RWPE2 (cell line): ENCODE results near the gene SIRPD.

Experiments used
- ATAC-seq: fragments of 200-7000 bp; cut with Tn5 transposase; 3 replicates; pipeline ENCODE4 v1.9.1; 2021; ENCODE audit warnings: low read depth
- DNase-seq: peaks from one replicate; pipeline ENCODE4 v3.0.0-alpha.2; 2020; ENCODE audit warnings: low spot score
- H3K27ac ChIP-seq: fragments of 450-650 bp; 2 replicates; pipeline ENCODE4 v1.5.1; 2017; ENCODE audit warnings: mild to moderate bottlenecking; ENCODE audit not compliant: poor library complexity, severe bottlenecking
- H3K27me3 ChIP-seq: fragments of 250-450 bp; sonication (Bioruptor Pico); 2 replicates; pipeline ENCODE4 v1.5.1; 2021; ENCODE audit warnings: mild to moderate bottlenecking, moderate library complexity; ENCODE audit not compliant: insufficient read depth, poor library complexity, severe bottlenecking
- H3K36me3 ChIP-seq: fragments of 250-450 bp; sonication (Bioruptor Pico); 2 replicates; pipeline ENCODE4 v1.5.1; 2020; ENCODE audit warnings: low read depth, mild to moderate bottlenecking, moderate library complexity
- H3K4me1 ChIP-seq: fragments of 250-450 bp; sonication (Bioruptor Pico); 2 replicates; pipeline ENCODE4 v1.5.1; 2021; ENCODE audit warnings: mild to moderate bottlenecking, moderate library complexity; ENCODE audit not compliant: insufficient read depth, poor library complexity, severe bottlenecking
- H3K4me3 ChIP-seq: fragments of 250-450 bp; sonication (Bioruptor Pico); 2 replicates; pipeline ENCODE4 v1.5.1; 2021; ENCODE audit warnings: mild to moderate bottlenecking, moderate library complexity; ENCODE audit not compliant: severe bottlenecking
- H3K9me3 ChIP-seq: fragments of 250-450 bp; sonication (Bioruptor Pico); 2 replicates; pipeline ENCODE4 v1.5.1; 2021; ENCODE audit warnings: mild to moderate bottlenecking, moderate library complexity; ENCODE audit not compliant: severe bottlenecking
- TF ChIP-seq, protein P1 (sequence below): fragments of 450-650 bp; IDR thresholded peaks from one replicate; pipeline ENCODE4 v1.5.1; 2017; ENCODE audit warnings: mild to moderate bottlenecking, moderate library complexity; ENCODE audit not compliant: poor library complexity, severe bottlenecking

Gene SIRPD

DNA sequence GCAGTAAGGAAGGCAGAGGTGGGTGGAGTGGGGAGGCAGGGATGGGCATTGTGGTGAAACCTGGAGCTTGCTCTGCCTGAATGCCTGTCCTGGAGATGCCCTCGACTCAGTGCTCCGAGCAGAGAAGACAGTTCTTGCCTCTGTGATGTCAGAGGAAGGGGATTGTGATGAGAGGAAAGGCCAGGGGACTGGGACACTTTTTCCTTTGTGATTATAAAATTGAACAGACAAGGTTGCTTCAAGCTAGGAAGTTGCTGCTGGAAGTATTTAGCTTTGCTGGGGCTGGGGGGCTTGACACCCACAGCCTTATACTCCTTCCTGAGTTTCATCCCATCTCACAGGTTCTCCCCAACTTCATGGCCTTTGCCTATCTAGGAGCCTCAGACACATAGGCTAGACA is at the start of gene SIRPD:
Gene SIRPD (minus strand): TSS at position 101 of the 400 bp plus-strand sequence. CDS start 52 bp downstream, at position 49.
- no peak within 1 kb of the TSS for H3K27ac ChIP-seq
- H3K27me3 ChIP-seq = no peaks in the 10 kb centered on the region
- no peak within 1 kb of the TSS for H3K4me3 ChIP-seq
- ATAC-seq = no peak
- no peaks in the 10 kb centered on the region for H3K9me3 ChIP-seq
- no peak for DNase-seq
- no peaks in the 10 kb centered on the region for H3K36me3 ChIP-seq
- no peaks in the 10 kb centered on the region for H3K4me1 ChIP-seq
- TF ChIP-seq, protein P1, sequence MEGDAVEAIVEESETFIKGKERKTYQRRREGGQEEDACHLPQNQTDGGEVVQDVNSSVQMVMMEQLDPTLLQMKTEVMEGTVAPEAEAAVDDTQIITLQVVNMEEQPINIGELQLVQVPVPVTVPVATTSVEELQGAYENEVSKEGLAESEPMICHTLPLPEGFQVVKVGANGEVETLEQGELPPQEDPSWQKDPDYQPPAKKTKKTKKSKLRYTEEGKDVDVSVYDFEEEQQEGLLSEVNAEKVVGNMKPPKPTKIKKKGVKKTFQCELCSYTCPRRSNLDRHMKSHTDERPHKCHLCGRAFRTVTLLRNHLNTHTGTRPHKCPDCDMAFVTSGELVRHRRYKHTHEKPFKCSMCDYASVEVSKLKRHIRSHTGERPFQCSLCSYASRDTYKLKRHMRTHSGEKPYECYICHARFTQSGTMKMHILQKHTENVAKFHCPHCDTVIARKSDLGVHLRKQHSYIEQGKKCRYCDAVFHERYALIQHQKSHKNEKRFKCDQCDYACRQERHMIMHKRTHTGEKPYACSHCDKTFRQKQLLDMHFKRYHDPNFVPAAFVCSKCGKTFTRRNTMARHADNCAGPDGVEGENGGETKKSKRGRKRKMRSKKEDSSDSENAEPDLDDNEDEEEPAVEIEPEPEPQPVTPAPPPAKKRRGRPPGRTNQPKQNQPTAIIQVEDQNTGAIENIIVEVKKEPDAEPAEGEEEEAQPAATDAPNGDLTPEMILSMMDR = no peak

DNA sequence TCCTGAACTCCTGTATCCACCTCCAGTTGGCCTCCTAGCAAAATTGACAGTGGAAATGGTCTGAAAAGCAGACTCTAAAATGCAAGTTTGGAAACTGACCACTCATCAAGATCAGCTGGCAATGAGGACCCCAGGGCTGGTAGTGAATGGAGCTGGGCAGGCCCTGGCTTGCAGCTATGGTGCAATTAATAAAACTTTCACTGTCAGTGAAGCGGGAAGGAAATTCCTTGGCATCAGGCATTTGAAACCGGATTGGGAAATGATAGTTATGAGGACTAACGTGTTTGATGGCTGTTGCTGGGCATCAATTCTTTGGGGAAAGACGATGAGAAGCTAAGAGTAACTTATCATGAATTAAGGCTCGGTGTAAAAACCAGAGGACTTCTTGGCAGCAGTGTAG is 43.2 kb upstream of the SIRPD start:
- no peak for ATAC-seq
- no peaks in the 10 kb centered on the region for H3K4me1 ChIP-seq
- DNase-seq = no peak
- no peaks in the 10 kb centered on the region for H3K9me3 ChIP-seq
- TF ChIP-seq, protein P1 = no peak
- no peak overlapping the region for H3K4me3 ChIP-seq
- no peak overlapping the region for H3K27ac ChIP-seq
- H3K36me3 ChIP-seq = no peaks in the 10 kb centered on the region
- no peaks in the 10 kb centered on the region for H3K27me3 ChIP-seq

DNA sequence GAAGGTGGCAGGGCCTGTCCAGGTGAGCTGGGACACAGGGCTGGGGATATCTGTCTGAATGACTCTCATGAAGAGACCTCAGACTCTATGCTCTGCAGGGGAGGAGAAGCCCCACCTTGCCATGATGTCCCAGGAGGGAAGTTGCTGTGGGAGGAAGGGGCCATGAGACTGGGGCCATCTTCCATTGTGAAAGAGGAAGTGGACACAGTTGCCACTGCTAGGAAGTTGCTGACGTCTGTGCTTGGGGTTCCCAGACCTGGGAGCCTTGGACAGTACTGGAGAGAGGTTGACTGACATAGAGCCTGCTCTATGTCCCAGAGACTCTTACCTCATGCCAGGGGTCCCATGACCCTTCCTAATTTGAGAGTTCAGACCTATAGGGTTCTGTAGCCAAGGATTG is 37.8 kb upstream of the SIRPD start:
- H3K27me3 ChIP-seq = no peaks in the 10 kb centered on the region
- H3K27ac ChIP-seq = no peak overlapping the region
- DNase-seq (no peak), ATAC-seq (no peak)
- no peak overlapping the region for H3K4me3 ChIP-seq
- no peaks in the 10 kb centered on the region for H3K9me3 ChIP-seq
- TF ChIP-seq, protein P1 = no peak
- no peaks in the 10 kb centered on the region for H3K36me3 ChIP-seq
- H3K4me1 ChIP-seq = no peaks in the 10 kb centered on the region

DNA sequence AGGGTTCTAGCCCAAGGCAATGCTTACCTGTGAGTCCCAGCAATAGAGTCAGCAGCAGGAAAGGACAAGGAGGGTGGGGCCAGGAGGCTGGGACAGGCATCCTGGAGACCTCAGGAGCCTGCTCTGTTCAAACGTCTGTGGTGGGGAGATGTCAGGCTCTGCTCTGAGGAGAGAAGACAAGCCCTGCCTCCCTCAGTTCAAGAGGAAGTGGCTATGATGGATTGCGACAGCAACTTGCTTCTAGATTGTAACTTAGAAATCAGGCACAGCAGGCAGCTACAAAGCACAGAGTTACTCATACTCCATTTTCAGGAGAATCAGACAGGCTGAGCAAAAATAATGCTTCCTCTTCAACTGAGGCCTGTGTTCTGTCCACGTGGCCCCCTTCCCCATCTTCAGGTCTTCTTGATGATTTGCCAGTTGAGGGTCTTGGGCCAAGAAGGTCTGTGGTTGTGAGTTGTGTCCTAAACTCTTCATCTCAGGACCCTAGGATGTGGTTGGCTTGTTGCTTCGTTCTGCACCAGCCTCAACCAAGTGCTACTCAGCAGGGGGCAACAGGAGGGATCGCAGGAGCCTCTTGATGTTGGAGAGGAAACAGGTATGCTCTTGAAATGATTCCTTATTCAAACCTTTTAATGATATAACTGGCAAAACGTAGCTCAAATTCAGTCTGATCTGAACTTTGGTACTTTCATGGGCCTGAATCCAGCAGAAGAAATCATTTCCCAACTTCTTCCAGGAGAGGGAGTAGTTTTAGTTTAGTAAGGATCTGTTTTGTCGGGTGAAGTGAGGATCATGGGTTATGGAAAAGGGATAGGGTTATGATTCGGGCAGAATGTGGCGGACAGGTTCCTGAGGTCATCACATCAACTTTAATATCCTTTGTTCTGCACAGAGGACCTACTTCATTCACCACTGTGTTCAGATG is 31.3 kb upstream of the SIRPD start:
- Histone ChIP-seq H3K9me3 (no peaks in the 10 kb centered on the region), H3K27ac (no peak overlapping the region), H3K4me1 (no peaks in the 10 kb centered on the region), H3K27me3 (no peaks in the 10 kb centered on the region), H3K4me3 (no peak overlapping the region), H3K36me3 (no peaks in the 10 kb centered on the region)
- no peak for DNase-seq
- TF ChIP-seq, protein P1 = no peak
- no peak for ATAC-seq
